B cell (primary cell): ENCODE measurements around the gene REV1. TPM values are rescaled to one million over a fixed set of nuclear protein-coding genes. Genes with fewer than 3 reads are reported as not detected.

ENCODE experiments used
- ATAC-seq: fragments of 200-7000 bp; cut with Tn5 transposase; one replicate; pipeline ENCODE4 v1.10.0; 2021; ENCODE audit warnings: low read depth, mild to moderate bottlenecking, moderate number of reproducible peaks, moderate library complexity
- CTCF ChIA-PET: fragments of 350-600 bp; sonication (Branson Sonifier 250); formaldehyde crosslinking; loops from one replicate; lab custom pipeline; 2021; ENCODE audit warnings: antibody characterized with exemption, inconsistent platforms; lab: Charles Lee
- POLR2A ChIA-PET: fragments of 350-600 bp; sonication (Branson Sonifier 250); formaldehyde crosslinking; loops from one replicate; lab custom pipeline; 2021; ENCODE audit warnings: antibody characterized with exemption; lab: Charles Lee
- DNase-seq: peaks from one replicate; pipeline ENCODE4 v3.0.0; 2013
- H2AFZ ChIP-seq: 2 replicates; pipeline ENCODE4 v1.6.1; 2012; ENCODE audit warnings: mild to moderate bottlenecking, low read depth, low read length; ENCODE audit not compliant: insufficient read depth, poor library complexity, severe bottlenecking
- H3K27ac ChIP-seq, 2 donors: 1 replicate in 1 of 2; 2 replicates in 1 of 2; pipeline ENCODE4 v1.5.1; 2012 to 2013; ENCODE audit warnings: low read length in 2 of 2, mild to moderate bottlenecking in 2 of 2, moderate library complexity in 1 of 2
- H3K27me3 ChIP-seq, 4 experiments: fragments of 200-600 bp in 1 of 4; sonication (generic) in 1 of 4; replicated peaks in 1 of 4; 1 replicate in 2 of 4; 2 replicates in 2 of 4; pipeline versions ENCODE4 v1.6.1 to v1.7.0; 2013 to 2016; ENCODE audit warnings: low read length in 3 of 4, mild to moderate bottlenecking in 2 of 4, mixed read lengths in 1 of 4, moderate library complexity in 1 of 4; ENCODE audit not compliant: insufficient read depth in 4 of 4, control insufficient read depth in 3 of 4; ENCODE audit errors: control extremely low read depth in 1 of 4
- H3K36me3 ChIP-seq, 2 experiments: replicated peaks in 1 of 2; 1 replicate in 1 of 2; 2 replicates in 1 of 2; pipeline versions ENCODE4 v1.6.1 to v1.7.1; 2013; ENCODE audit warnings: low read length in 1 of 2; ENCODE audit not compliant: insufficient read depth in 2 of 2, control insufficient read depth in 1 of 2; ENCODE audit errors: control extremely low read depth in 1 of 2, extremely low read depth in 1 of 2
- H3K4me1 ChIP-seq, 2 donors: fragments of 200-600 bp in 1 of 2; sonication (generic) in 1 of 2; 1 replicate in 1 of 2; 2 replicates in 1 of 2; pipeline versions ENCODE4 v1.5.1 to v1.6.1; 2013 to 2017; ENCODE audit warnings: low read length in 2 of 2; ENCODE audit not compliant: control insufficient read depth in 2 of 2, insufficient read depth in 2 of 2
- H3K4me2 ChIP-seq: replicated peaks from 2 replicates; pipeline ENCODE3; 2012; ENCODE audit warnings: mild to moderate bottlenecking, low read depth, low read length; ENCODE audit not compliant: poor library complexity, severe bottlenecking
- H3K4me3 ChIP-seq, 5 experiments: fragments of 200-600 bp in 1 of 5; sonication (generic) in 1 of 5; 1 replicate in 3 of 5; 2 replicates in 2 of 5; pipeline versions ENCODE4 v1.5.1 to v1.7.0; 2011 to 2016; ENCODE audit warnings: low read length in 4 of 5, mild to moderate bottlenecking in 4 of 5, low read depth in 2 of 5, control low read depth in 1 of 5, moderate library complexity in 1 of 5; ENCODE audit not compliant: insufficient read depth in 1 of 5; ENCODE audit errors: control extremely low read depth in 1 of 5, extremely low read depth in 1 of 5
- H3K79me2 ChIP-seq: fragments of 200-600 bp; sonication (generic); one replicate; pipeline ENCODE4 v1.6.0; 2016; ENCODE audit warnings: low read length; ENCODE audit not compliant: control insufficient read depth, insufficient read depth
- H3K9ac ChIP-seq: fragments of 200-600 bp; sonication (generic); 2 replicates; pipeline ENCODE4 v1.6.1; 2017; ENCODE audit warnings: mild to moderate bottlenecking, low read length, moderate library complexity
- H3K9me3 ChIP-seq, 3 donors: one replicate each; pipeline versions ENCODE4 v1.6.1 to v1.7.1; 2013; ENCODE audit warnings: low read length in 2 of 3; ENCODE audit not compliant: control insufficient read depth in 2 of 3, insufficient read depth in 1 of 3; ENCODE audit errors: control extremely low read depth in 1 of 3
- H4K20me1 ChIP-seq: 2 replicates; pipeline ENCODE4 v1.6.0; 2012; ENCODE audit warnings: mild to moderate bottlenecking, low read length; ENCODE audit not compliant: insufficient read depth, control insufficient read depth, poor library complexity, severe bottlenecking
- H3K27ac Mint-ChIP-seq: one replicate; pipeline ENCODE4 v1.8.0; 2021; ENCODE audit warnings: mixed read lengths
- H3K27me3 Mint-ChIP-seq: one replicate; pipeline ENCODE4 v1.8.0; 2021; ENCODE audit warnings: mixed read lengths
- H3K4me1 Mint-ChIP-seq: one replicate; pipeline ENCODE4 v1.8.0; 2021; ENCODE audit warnings: mixed read lengths
- H3K4me3 Mint-ChIP-seq: one replicate; pipeline ENCODE4 v1.8.0; 2021; ENCODE audit warnings: mixed read lengths
- H3K9me3 Mint-ChIP-seq: one replicate; pipeline ENCODE4 v1.8.0; 2022; ENCODE audit warnings: mixed read lengths; ENCODE audit not compliant: insufficient read depth
- CTCF ChIP-seq: fragments of 200-600 bp; IDR thresholded peaks from one replicate; pipeline ENCODE4 v1.8.0; 2022; ENCODE audit warnings: antibody characterized with exemption, mild to moderate bottlenecking
- EZH2 ChIP-seq: IDR thresholded peaks from 2 replicates; pipeline ENCODE4 v1.6.1; 2012; ENCODE audit warnings: borderline replicate concordance, low read depth, mild to moderate bottlenecking, moderate library complexity, low read length; ENCODE audit not compliant: insufficient read depth, poor library complexity, severe bottlenecking
- WGBS: methylation state at CpG from one replicate; pipeline ENCODE4 v1.1.5; 2013; ENCODE audit warnings: missing lambda C conversion rate; ENCODE audit not compliant: insufficient coverage; 5-methylcytosine and 5-hydroxymethylcytosine counted together
- intact Hi-C: fragments of 100-400 bp; cut with micrococcal nuclease; formaldehyde crosslinking; loops from one replicate; pipeline ENCODE4 v1.10.0; 2022
- polyA plus RNA-seq: library from polyadenylated mRNA; depleted of rRNA; stranded (reverse); fragments of >200 nt; gene quantifications from 2 replicates; pipeline ENCODE4 v1.2.3, GENCODE V29; 2012
- total RNA-seq, 2 donors: library from RNA; stranded (reverse); fragments of 120-200 nt in 1 of 2; gene quantifications; 1 replicate in 1 of 2; 2 replicates in 1 of 2; pipeline versions ENCODE4 v1.2.3 to v1.2.4, GENCODE V29; 2013 to 2022

The REV1 gene
- total and polyA plus RNA-seq, 2 donors (not counting 1 experiment from before 2014, with no cell fraction given): 25.4 to 70.5 TPM

- CTCF ChIA-PET: no interaction called here
- no peak overlapping the region for H3K4me3 Mint-ChIP-seq
- H3K4me3 ChIP-seq: no peak overlapping the region
- no peaks in the 10 kb centered on the region for H3K27me3 ChIP-seq
- no peak overlapping the region for H3K4me2 ChIP-seq
- no peak for TF ChIP-seq CTCF
- no peak for TF ChIP-seq EZH2
- ATAC-seq (no peak), DNase-seq (no peak)
- no peaks in the 10 kb centered on the region for H3K27me3 Mint-ChIP-seq
- peaks cover 90% of the 10 kb centered on the region for H3K79me2 ChIP-seq
- intact Hi-C loops: no loop called here
- H3K9ac ChIP-seq: no peak overlapping the region
- peaks cover 13 to 31% of the 10 kb centered on the region in 2 donors for H3K4me1 ChIP-seq
- no peak overlapping the region for H3K27ac ChIP-seq
- no peaks in the 10 kb centered on the region for H3K9me3 ChIP-seq
- H2AFZ ChIP-seq: no peak overlapping the region
- H3K27ac Mint-ChIP-seq: no peak overlapping the region
- H3K4me1 Mint-ChIP-seq: peaks cover 54% of the 10 kb centered on the region
- no CpG with 5 or more reads among the region's 1 CpG for WGBS
- H4K20me1 ChIP-seq: peaks cover 45% of the 10 kb centered on the region
- H3K36me3 ChIP-seq: no peaks in the 10 kb centered on the region
- POLR2A ChIA-PET: no interaction called here
- no peaks in the 10 kb centered on the region for H3K9me3 Mint-ChIP-seq
Measured at GRCh38 chr2:99354070-99354469, 135.7 kb downstream of the REV1 start.

Other genes with a start within 250 kb of the REV1 start
- gene LYG2, start 234.4 kb downstream of the REV1 start, total RNA-seq: not detected in 2 replicates
- gene LYG2, start 234.4 kb downstream of the REV1 start, polyA plus RNA-seq: not detected in 2 replicates
- 2.7 and 3.0 TPM in 2 replicates for gene LYG1, start 188.8 kb downstream of the REV1 start, total RNA-seq
- gene LYG1, start 188.8 kb downstream of the REV1 start, polyA plus RNA-seq: 4.0 and 4.5 TPM in 2 replicates
- gene TXNDC9, start 153.7 kb downstream of the REV1 start, total RNA-seq: 21.7 and 27.1 TPM in 2 replicates
- 9.3 and 11.2 TPM in 2 replicates for gene TXNDC9, start 153.7 kb downstream of the REV1 start, polyA plus RNA-seq
- gene EIF5B, start 152.6 kb downstream of the REV1 start, total RNA-seq: 32.8 and 33.0 TPM in 2 replicates
- 4.5 and 5.1 TPM in 2 replicates for gene EIF5B, start 152.6 kb downstream of the REV1 start, polyA plus RNA-seq